GM13977 (cell line): ENCODE measurements around the gene ERG.

ENCODE experiments used
- DNase-seq: peaks from one replicate; pipeline ENCODE4 v3.0.0; 2012; ENCODE audit warnings: low spot score
- CTCF ChIP-seq: IDR thresholded peaks from 2 replicates; pipeline ENCODE4 v1.5.1; 2012; ENCODE audit warnings: mild to moderate bottlenecking, control low read depth; ENCODE audit not compliant: insufficient read depth; ENCODE audit errors: extremely low read depth, missing control alignments
- in situ Hi-C: fragments of 300-500 bp; cut with MboI; formaldehyde crosslinking; loops from one replicate; pipeline ENCODE4 v1.12.0; 2022; ENCODE audit warnings: low sequenced_read_pairs, low pct_unique_long_range_greater_than_20kb, mixed read lengths, inconsistent platforms; ENCODE audit not compliant: unreplicated experiment

The ERG gene

GRCh38 chr21:38489271-38489652 lies 9.0 kb downstream of the ERG start:
- no peak for TF ChIP-seq CTCF
- in situ Hi-C loops, result no loop called here
- DNase-seq, result no peak

GRCh38 chr21:38488640-38489270 lies 9.5 kb downstream of the ERG start:
- no peak for DNase-seq
- in situ Hi-C loops, result no loop called here

GRCh38 chr21:38487901-38488639 lies 10.2 kb downstream of the ERG start:
- in situ Hi-C loops, result no loop called here
- TF ChIP-seq CTCF, result no peak
- no peak for DNase-seq

More at GRCh38 chr21:38488640-38489270, 9.5 kb downstream of the ERG start:
- TF ChIP-seq CTCF, result no peak

- DNase-seq, result no peak
- no peak for TF ChIP-seq CTCF
- in situ Hi-C loops, result no loop called here
Observed at GRCh38 chr21:38486706-38487105, 11.6 kb downstream of the ERG start.

- no peak for TF ChIP-seq CTCF
- in situ Hi-C loops, result no loop called here
- no peak for DNase-seq
Observed at GRCh38 chr21:38486221-38486620, 12.1 kb downstream of the ERG start.

GRCh38 chr21:38479641-38480525 lies 18.4 kb downstream of the ERG start:
- in situ Hi-C loops, result no loop called here
- TF ChIP-seq CTCF, result no peak
- no peak for DNase-seq
